ENCODE data around the gene ACOT12. TPM values are rescaled to one million over a fixed set of nuclear protein-coding genes. Genes with fewer than 3 reads are reported as not detected.

Gene ACOT12
- total and polyA plus RNA-seq, 9 donors = 0.48 TPM; not detected in 8

DNA sequence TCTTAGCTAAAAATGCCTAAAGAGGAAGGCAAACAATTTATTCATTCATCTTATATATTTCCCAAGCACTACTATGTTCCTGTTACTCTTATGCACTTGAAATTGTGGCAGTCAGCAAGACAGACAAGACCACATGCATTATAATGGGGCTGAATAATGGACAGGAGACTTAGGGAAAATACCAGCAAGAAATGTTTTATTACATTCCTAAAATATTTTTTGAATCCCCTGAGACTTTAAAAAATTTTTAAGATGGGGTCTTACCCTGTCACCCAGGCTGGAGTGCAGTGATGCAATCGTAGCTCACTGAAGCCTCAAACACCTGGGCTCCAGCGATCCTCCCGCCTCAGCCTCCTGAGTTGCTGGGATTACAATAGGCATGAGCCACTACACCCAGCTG, 79.4 kb downstream of the ACOT12 start:
- no peaks in the 10 kb centered on the region for H3K36me3 ChIP-seq
- no peaks in the 10 kb centered on the region for H3K9me3 ChIP-seq
- no peak for DNase-seq
- no peak for TF ChIP-seq POLR2A (IDR thresholded peaks at IDR 0.05)
- TF ChIP-seq, protein P1, sequence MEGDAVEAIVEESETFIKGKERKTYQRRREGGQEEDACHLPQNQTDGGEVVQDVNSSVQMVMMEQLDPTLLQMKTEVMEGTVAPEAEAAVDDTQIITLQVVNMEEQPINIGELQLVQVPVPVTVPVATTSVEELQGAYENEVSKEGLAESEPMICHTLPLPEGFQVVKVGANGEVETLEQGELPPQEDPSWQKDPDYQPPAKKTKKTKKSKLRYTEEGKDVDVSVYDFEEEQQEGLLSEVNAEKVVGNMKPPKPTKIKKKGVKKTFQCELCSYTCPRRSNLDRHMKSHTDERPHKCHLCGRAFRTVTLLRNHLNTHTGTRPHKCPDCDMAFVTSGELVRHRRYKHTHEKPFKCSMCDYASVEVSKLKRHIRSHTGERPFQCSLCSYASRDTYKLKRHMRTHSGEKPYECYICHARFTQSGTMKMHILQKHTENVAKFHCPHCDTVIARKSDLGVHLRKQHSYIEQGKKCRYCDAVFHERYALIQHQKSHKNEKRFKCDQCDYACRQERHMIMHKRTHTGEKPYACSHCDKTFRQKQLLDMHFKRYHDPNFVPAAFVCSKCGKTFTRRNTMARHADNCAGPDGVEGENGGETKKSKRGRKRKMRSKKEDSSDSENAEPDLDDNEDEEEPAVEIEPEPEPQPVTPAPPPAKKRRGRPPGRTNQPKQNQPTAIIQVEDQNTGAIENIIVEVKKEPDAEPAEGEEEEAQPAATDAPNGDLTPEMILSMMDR (IDR thresholded peaks at IDR 0.05) = no peak
- no peak for TF ChIP-seq EP300 (IDR thresholded peaks at IDR 0.05)
- intact Hi-C loops (cut with DNase I) = no loop called here
- 94% methylated on average over 3 of the region's 3 CpGs for WGBS, 3 donors
- no peak overlapping the region for H3K4me3 ChIP-seq
- no peaks in the 10 kb centered on the region for H3K4me1 ChIP-seq (ENCODE audit: insufficient read depth)
- no peaks in the 10 kb centered on the region for H3K27me3 ChIP-seq
- no peak overlapping the region for H3K27ac ChIP-seq

DNA sequence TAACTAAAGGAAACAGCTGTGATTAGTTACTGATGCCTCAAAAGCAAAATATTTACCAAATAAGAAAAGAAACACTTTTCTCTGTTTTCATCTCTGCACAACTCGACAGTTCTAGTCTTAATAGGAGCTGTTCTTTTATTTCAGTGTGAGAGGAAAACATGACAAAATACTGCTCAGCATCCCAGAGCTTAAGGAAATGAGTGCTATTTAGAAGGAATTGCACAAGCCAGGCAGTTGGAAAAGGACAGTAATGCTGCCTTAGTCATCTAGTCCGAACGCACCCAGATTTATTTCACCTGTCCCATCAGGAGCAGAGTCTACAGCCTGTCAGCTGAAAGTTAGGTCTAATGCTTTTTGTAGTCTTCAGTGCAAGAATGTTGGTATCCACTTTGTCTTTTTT, 80.2 kb downstream of the ACOT12 start:
- Histone ChIP-seq H3K36me3 (no peaks in the 10 kb centered on the region), H3K4me3 (no peak overlapping the region), H3K27me3 (no peaks in the 10 kb centered on the region), H3K9me3 (no peaks in the 10 kb centered on the region), H3K27ac (no peak overlapping the region), H3K4me1 (ENCODE audit: insufficient read depth) (no peaks in the 10 kb centered on the region)
- TF ChIP-seq, protein P1 (IDR thresholded peaks at IDR 0.05) = no peak
- TF ChIP-seq POLR2A (IDR thresholded peaks at IDR 0.05) = no peak
- no peak for TF ChIP-seq EP300 (IDR thresholded peaks at IDR 0.05)
- WGBS, 3 donors = 30 to 66% (median 44%) methylated on average over 3 of the region's 3 CpGs
- no peak for DNase-seq
- intact Hi-C loops (cut with DNase I) = no loop called here

DNA sequence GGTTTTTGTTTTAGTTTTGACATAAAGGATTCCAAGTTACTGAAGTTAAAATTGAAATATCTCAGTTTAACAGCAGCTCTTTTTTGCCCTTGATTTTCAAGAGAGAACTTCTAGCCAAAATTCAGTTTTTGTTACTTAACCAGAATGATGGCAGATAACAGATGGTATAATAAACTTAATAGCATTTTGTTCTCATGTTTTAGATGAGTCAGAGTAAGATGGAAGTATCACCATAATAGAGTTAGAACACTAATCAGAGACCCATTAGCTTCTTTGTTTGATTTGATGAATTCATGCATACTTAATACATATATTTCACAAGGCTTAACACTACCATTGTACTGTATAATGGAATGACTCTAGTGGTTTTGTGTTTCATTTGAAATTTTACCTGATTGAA, 80.7 kb downstream of the ACOT12 start:
- DNase-seq = no peak
- Histone ChIP-seq H3K27me3 (no peaks in the 10 kb centered on the region), H3K36me3 (no peaks in the 10 kb centered on the region), H3K4me1 (ENCODE audit: insufficient read depth) (no peaks in the 10 kb centered on the region), H3K27ac (no peak overlapping the region), H3K9me3 (no peaks in the 10 kb centered on the region), H3K4me3 (no peak overlapping the region)
- intact Hi-C loops (cut with DNase I) = no loop called here
- no peak for TF ChIP-seq EP300 (IDR thresholded peaks at IDR 0.05)
- no peak for TF ChIP-seq POLR2A (IDR thresholded peaks at IDR 0.05)
- TF ChIP-seq, protein P1 (IDR thresholded peaks at IDR 0.05) = no peak

DNA sequence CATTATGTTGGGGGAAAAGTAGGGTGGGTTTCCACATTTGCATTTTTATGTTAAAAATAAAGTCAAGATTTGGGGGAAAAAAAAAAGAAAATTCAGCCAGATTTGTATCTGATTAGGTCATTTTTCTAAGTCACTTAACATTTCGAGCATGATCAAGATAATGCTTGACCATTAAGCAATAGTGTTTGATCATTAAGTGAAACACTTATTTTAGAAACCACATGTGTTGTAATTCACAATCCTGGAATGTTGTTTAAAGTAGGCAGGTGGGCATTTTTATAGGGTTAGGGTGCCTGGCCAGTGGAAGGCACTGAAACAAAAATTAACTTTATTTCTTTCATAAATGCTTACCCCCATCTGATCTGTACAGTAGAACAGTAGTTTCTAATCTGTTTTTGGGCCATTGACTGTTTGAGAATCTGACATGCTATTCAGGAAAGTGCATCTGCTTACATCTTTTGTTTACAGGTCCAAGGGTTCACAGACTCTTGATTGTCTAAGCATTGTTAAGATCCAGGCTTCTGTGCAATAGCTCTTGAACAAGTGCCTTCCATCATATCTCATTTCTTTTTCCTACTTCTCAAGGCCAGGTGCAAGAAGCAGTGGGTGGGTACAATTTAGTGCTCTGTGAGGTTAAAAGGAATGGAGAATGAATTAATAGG, 83.4 kb downstream of the ACOT12 start:
- Histone ChIP-seq H3K9me3 (no peaks in the 10 kb centered on the region), H3K27ac (no peak overlapping the region), H3K4me3 (no peak overlapping the region), H3K36me3 (no peaks in the 10 kb centered on the region), H3K27me3 (no peaks in the 10 kb centered on the region), H3K4me1 (ENCODE audit: insufficient read depth) (no peaks in the 10 kb centered on the region)
- TF ChIP-seq EP300 (IDR thresholded peaks at IDR 0.05) (no peak), POLR2A (IDR thresholded peaks at IDR 0.05) (no peak)
- TF ChIP-seq, protein P1 (IDR thresholded peaks at IDR 0.05) = no peak
- WGBS, 3 donors = 85 to 93% (median 90%) methylated on average over 1 of the region's 1 CpG
- intact Hi-C loops (cut with DNase I) = no loop called here
- no peak for DNase-seq
